Skin epidermis (tissue), 12 donors: ENCODE measurements around the gene GPR33.
"Not testable (repeated sequence)": the region's sequence is repeated elsewhere in the genome, so short reads cannot be mapped to it uniquely, and the experiment has no call there.

ENCODE experiments used
- H3K27ac ChIP-seq, 21 experiments: fragments of 200-600 bp; sonication (generic) in 11 of 21; one replicate each; pipeline ENCODE4 v1.5.0; 2020; ENCODE audit warnings: mild to moderate bottlenecking in 3 of 21, inconsistent platforms in 2 of 21, moderate library complexity in 2 of 21
- H3K4me3 ChIP-seq, 7 experiments: fragments of 200-600 bp; sonication (generic) in 2 of 7; one replicate each; pipeline ENCODE4 v1.5.0; 2020; ENCODE audit warnings: inconsistent platforms in 2 of 7, mild to moderate bottlenecking in 2 of 7, moderate library complexity in 1 of 7

GPR33 gene

GRCh38 chr14:31462450-31462849, 25.4 kb downstream of the GPR33 start:
- H3K4me3 ChIP-seq, result not testable (repeated sequence)
- peak overlapping the region in 1 of 21 experiments; percentile 21 for H3K27ac ChIP-seq

GRCh38 chr14:31461545-31461944, 26.3 kb downstream of the GPR33 start:
- Histone ChIP-seq H3K27ac (no peak overlapping the region), H3K4me3 (no peak overlapping the region)

- H3K27ac ChIP-seq, result peak overlapping the region in 18 of 21 experiments; percentile 75 to 96 (median 91)
- H3K4me3 ChIP-seq, result peak overlapping the region; percentile 61 to 95 (median 75)
Observed at GRCh38 chr14:31457665-31458659, 29.9 kb downstream of the GPR33 start.

- H3K27ac ChIP-seq, result peak within 1 kb of the TSS; percentile 75 to 96 (median 91)
- peak within 1 kb of the TSS; percentile 61 to 95 (median 75) for H3K4me3 ChIP-seq
Observed at GRCh38 chr14:31456841-31457664, 30.8 kb downstream of the GPR33 start, which contains the start of gene DTD2. Gene DTD2, minus strand, starts transcription at chr14:31457506. Its CDS starts 113 bp downstream, at chr14:31457393.

GRCh38 chr14:31449971-31450610, 37.7 kb downstream of the GPR33 start:
- no peak overlapping the region for H3K27ac ChIP-seq
- no peak overlapping the region for H3K4me3 ChIP-seq

- Histone ChIP-seq H3K27ac (no peak overlapping the region), H3K4me3 (no peak overlapping the region)
Observed at GRCh38 chr14:31449136-31449535, 38.7 kb downstream of the GPR33 start.

GRCh38 chr14:31445703-31446102, 42.1 kb downstream of the GPR33 start:
- Histone ChIP-seq H3K4me3 (no peak overlapping the region), H3K27ac (no peak overlapping the region)

- no peak overlapping the region for H3K4me3 ChIP-seq
- no peak overlapping the region for H3K27ac ChIP-seq
Observed at GRCh38 chr14:31442284-31442683, 45.6 kb downstream of the GPR33 start.

GRCh38 chr14:31441273-31442111, 46.3 kb downstream of the GPR33 start:
- Histone ChIP-seq H3K4me3 (no peak overlapping the region), H3K27ac (peak overlapping the region in 3 of 21 experiments; percentile 10 to 47 (median 14))

- Histone ChIP-seq H3K4me3 (no peak overlapping the region), H3K27ac (no peak overlapping the region)
Observed at GRCh38 chr14:31440280-31440679, 47.6 kb downstream of the GPR33 start.

GRCh38 chr14:31439561-31439960, 48.3 kb downstream of the GPR33 start:
- H3K27ac ChIP-seq, result no peak overlapping the region

GRCh38 chr14:31437045-31437691, 50.7 kb downstream of the GPR33 start:
- not testable (repeated sequence) for H3K4me3 ChIP-seq, H3K27ac ChIP-seq

More at GRCh38 chr14:31439561-31439960, 48.3 kb downstream of the GPR33 start:
- no peak overlapping the region for H3K4me3 ChIP-seq

- H3K4me3 ChIP-seq, result no peak overlapping the region
- peak overlapping the region in 3 of 21 experiments; percentile 29 to 65 (median 41) for H3K27ac ChIP-seq
Observed at GRCh38 chr14:31435276-31435675, 52.6 kb downstream of the GPR33 start.
